ENCODE measurements around the gene ADD1.

The ADD1 gene

GRCh38 chr4:2963966-2964471 lies 120.4 kb downstream of the ADD1 start:
- DNase-seq (ENCODE audit: low read depth) = no peak

GRCh38 chr4:2964706-2965258 lies 121.1 kb downstream of the ADD1 start:
- no peak for DNase-seq (ENCODE audit: low read depth)

GRCh38 chr4:2965262-2965661 lies 121.6 kb downstream of the ADD1 start:
- DNase-seq (ENCODE audit: low read depth) = no peak

DNA sequence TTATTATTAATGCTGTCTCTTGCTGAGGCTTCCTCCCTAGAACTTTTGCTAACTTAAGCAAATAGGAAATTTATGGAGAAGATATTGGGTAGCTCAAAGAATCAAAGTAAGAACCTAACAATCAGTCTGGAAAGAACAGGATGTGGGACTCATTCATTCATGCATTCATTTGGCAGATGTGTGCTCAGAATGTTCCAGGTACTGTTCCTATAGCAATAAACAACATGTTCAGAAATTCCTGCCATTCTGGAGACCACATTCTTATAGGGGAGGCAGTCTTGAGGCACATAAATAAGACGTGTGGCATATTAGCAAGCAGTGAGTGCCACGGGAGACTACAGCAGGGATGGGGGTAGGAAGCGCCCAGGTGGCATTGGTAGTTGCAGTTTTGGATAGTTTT lies 124.7 kb downstream of the ADD1 start:
- no peak for DNase-seq (ENCODE audit: low read depth)

GRCh38 chr4:2971275-2971674 lies 127.6 kb downstream of the ADD1 start:
- DNase-seq (ENCODE audit: low read depth) = no peak

DNA sequence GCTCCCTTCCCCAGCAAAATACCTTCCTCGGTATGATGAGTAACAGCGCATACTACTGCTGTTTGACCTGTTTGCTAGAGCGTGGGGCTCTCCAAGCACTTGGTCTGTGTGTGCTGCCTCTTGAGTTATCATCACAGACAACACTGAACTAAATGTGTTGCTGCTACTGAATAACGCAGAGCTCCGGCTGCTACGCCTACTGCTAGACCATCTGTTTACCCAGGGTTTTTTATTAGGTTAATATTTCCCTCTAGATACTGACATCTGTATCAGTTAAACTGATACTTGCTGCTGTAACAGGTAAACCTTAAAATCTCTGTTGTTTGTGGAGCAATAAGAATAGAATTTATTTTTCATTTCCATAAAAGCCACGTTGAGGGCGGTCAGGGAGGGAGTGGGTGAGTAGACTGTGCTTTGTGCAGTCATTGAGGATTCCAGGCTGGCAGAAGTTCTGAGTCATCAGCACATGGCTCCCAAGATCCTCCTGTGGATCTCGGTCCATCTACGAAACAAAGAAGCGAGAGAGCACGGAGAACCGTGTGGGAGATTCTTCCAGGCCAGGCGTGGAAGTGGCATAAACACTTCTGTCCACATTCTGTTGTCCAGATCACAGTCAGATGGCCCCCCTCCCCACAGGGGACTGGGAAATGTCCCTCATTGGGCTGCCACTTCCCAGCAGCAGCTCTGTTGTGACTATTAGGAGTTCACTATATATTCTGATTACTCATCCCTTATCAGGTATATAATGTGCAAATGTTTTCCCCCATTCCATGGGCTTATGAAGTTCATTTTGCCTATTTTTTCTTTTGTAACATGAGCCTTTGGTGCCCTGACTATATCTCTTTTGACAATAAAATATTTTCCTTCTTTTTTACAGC lies 133.8 kb downstream of the ADD1 start:
- DNase-seq (ENCODE audit: low read depth) = no peak
